Natural killer cell treated with Interleukin-12 subunit alpha and Interleukin-12 subunit beta and Interleukin-15 and Interleukin-18, amount 100 ng/mL, for 72 hours (primary cell): ENCODE results near the gene HOXD11. TPM values are rescaled to one million over a fixed set of nuclear protein-coding genes. Genes with fewer than 3 reads are reported as not detected.

Experiments used
- ATAC-seq, 2 donors: fragments of 150-1000 bp; cut with Tn5 transposase in 1 of 2; sonication (Bioruptor Pico), chemical (Tn5 transposase) in 1 of 2; 2 replicates each; pipeline ENCODE4 v1.10.0; 2021
- DNase-seq: peaks from one replicate; pipeline ENCODE4 v3.0.0; 2022; ENCODE audit warnings: low spot score
- H3K27ac Mint-ChIP-seq, 2 donors: 1 replicate in 1 of 2; 2 replicates in 1 of 2; pipeline ENCODE4 v1.8.0; 2022; ENCODE audit warnings: mixed read lengths in 2 of 2, mild to moderate bottlenecking in 1 of 2, moderate library complexity in 1 of 2
- H3K27me3 Mint-ChIP-seq, 2 donors: 1 replicate in 1 of 2; 2 replicates in 1 of 2; pipeline ENCODE4 v1.8.0; 2022; ENCODE audit warnings: mixed read lengths in 2 of 2
- H3K36me3 Mint-ChIP-seq: one replicate; pipeline ENCODE4 v1.8.0; 2022; ENCODE audit warnings: mixed read lengths
- H3K4me1 Mint-ChIP-seq, 2 donors: 1 replicate in 1 of 2; 2 replicates in 1 of 2; pipeline ENCODE4 v1.8.0; 2022; ENCODE audit warnings: low read depth in 2 of 2, mixed read lengths in 2 of 2, mild to moderate bottlenecking in 1 of 2
- H3K4me3 Mint-ChIP-seq: one replicate; pipeline ENCODE4 v1.8.0; 2022; ENCODE audit warnings: mixed read lengths
- H3K9me3 Mint-ChIP-seq: 2 replicates; pipeline ENCODE4 v1.8.0; 2022; ENCODE audit warnings: mixed read lengths
- total RNA-seq, 2 donors: library from RNA; stranded (reverse); gene quantifications; one replicate each; pipeline ENCODE4 v1.2.3, GENCODE V29; 2022

HOXD11 gene
- total RNA-seq, 2 donors from 2014 or later, result not detected

GRCh38 chr2:176076796-176077195 lies 30.3 kb upstream of the HOXD11 start:
- H3K27ac Mint-ChIP-seq, result no peak overlapping the region
- no peak overlapping the region for H3K4me3 Mint-ChIP-seq
- peaks cover 36% of the 10 kb centered on the region for H3K36me3 Mint-ChIP-seq
- peaks cover 51 to 67% of the 10 kb centered on the region in 2 donors for H3K27me3 Mint-ChIP-seq
- no peak for ATAC-seq
- no peaks in the 10 kb centered on the region for H3K9me3 Mint-ChIP-seq
- DNase-seq, result no peak
- peaks cover 5 to 7% of the 10 kb centered on the region in 2 donors for H3K4me1 Mint-ChIP-seq

- Mint-ChIP-seq H3K27me3 (peaks cover 42 to 71% of the 10 kb centered on the region in 2 donors), H3K36me3 (peaks cover 40% of the 10 kb centered on the region), H3K4me3 (peak overlapping the region; percentile 65), H3K27ac (peak overlapping the region; percentile 51 to 77), H3K4me1 (peaks cover 5 to 8% of the 10 kb centered on the region in 2 donors), H3K9me3 (no peaks in the 10 kb centered on the region)
- DNase-seq (no peak), ATAC-seq (no peak)
These were observed 28.4 kb upstream of the HOXD11 start for GRCh38 chr2:176078541-176079284.

GRCh38 chr2:176079285-176079830 lies 27.7 kb upstream of the HOXD11 start:
- H3K27ac Mint-ChIP-seq, result peak overlapping the region; percentile 51 to 77
- peaks cover 5 to 9% of the 10 kb centered on the region in 2 donors for H3K4me1 Mint-ChIP-seq

GRCh38 chr2:176079831-176080539 lies 27.1 kb upstream of the HOXD11 start:
- Mint-ChIP-seq H3K9me3 (no peaks in the 10 kb centered on the region), H3K4me1 (peaks cover 5 to 9% of the 10 kb centered on the region in 2 donors), H3K27ac (peak overlapping the region in 1 of 2 donors; percentile 77), H3K27me3 (peaks cover 49 to 72% of the 10 kb centered on the region in 2 donors), H3K36me3 (peaks cover 40% of the 10 kb centered on the region), H3K4me3 (peak overlapping the region; percentile 65)
- DNase-seq (no peak), ATAC-seq (peak in 1 of 2 donors; percentile 57)

More at GRCh38 chr2:176079285-176079830, 27.7 kb upstream of the HOXD11 start:
- no peak for DNase-seq
- Mint-ChIP-seq H3K9me3 (no peaks in the 10 kb centered on the region), H3K36me3 (peaks cover 42% of the 10 kb centered on the region), H3K27me3 (peaks cover 45 to 72% of the 10 kb centered on the region in 2 donors), H3K4me3 (peak overlapping the region; percentile 65)
- ATAC-seq, result no peak

GRCh38 chr2:176080540-176081375 lies 26.3 kb upstream of the HOXD11 start:
- peak overlapping the region; percentile 32 for H3K4me3 Mint-ChIP-seq
- H3K27ac Mint-ChIP-seq, result peak overlapping the region in 1 of 2 donors; percentile 21
- H3K9me3 Mint-ChIP-seq, result no peaks in the 10 kb centered on the region
- no peak for DNase-seq
- H3K4me1 Mint-ChIP-seq, result peaks cover 5 to 9% of the 10 kb centered on the region in 2 donors
- no peak for ATAC-seq
- H3K27me3 Mint-ChIP-seq, result peaks cover 45 to 69% of the 10 kb centered on the region in 2 donors
- H3K36me3 Mint-ChIP-seq, result peaks cover 33% of the 10 kb centered on the region

- H3K27me3 Mint-ChIP-seq, result peaks cover 42 to 66% of the 10 kb centered on the region in 2 donors
- peak overlapping the region in 1 of 2 donors; percentile 21 for H3K27ac Mint-ChIP-seq
- no peaks in the 10 kb centered on the region for H3K9me3 Mint-ChIP-seq
These were observed 25.7 kb upstream of the HOXD11 start for GRCh38 chr2:176081376-176081836.

GRCh38 chr2:176081837-176082524 lies 25.1 kb upstream of the HOXD11 start:
- H3K36me3 Mint-ChIP-seq, result peaks cover 29% of the 10 kb centered on the region
- H3K4me3 Mint-ChIP-seq, result peak overlapping the region; percentile 32
- peaks cover 5 to 9% of the 10 kb centered on the region in 2 donors for H3K4me1 Mint-ChIP-seq
- ATAC-seq, result no peak
- peaks cover 45 to 66% of the 10 kb centered on the region in 2 donors for H3K27me3 Mint-ChIP-seq
- peak overlapping the region in 1 of 2 donors; percentile 21 for H3K27ac Mint-ChIP-seq
- no peaks in the 10 kb centered on the region for H3K9me3 Mint-ChIP-seq
- no peak for DNase-seq

More at GRCh38 chr2:176081376-176081836, 25.7 kb upstream of the HOXD11 start:
- no peak for DNase-seq
- no peak for ATAC-seq
- Mint-ChIP-seq H3K4me1 (peaks cover 5 to 9% of the 10 kb centered on the region in 2 donors), H3K4me3 (peak overlapping the region; percentile 32), H3K36me3 (peaks cover 29% of the 10 kb centered on the region)

- ATAC-seq (no peak), DNase-seq (no peak)
- no peak overlapping the region for H3K4me3 Mint-ChIP-seq
- H3K27me3 Mint-ChIP-seq, result peaks cover 47 to 71% of the 10 kb centered on the region in 2 donors
- H3K36me3 Mint-ChIP-seq, result peaks cover 30% of the 10 kb centered on the region
- H3K4me1 Mint-ChIP-seq, result peaks cover 5 to 9% of the 10 kb centered on the region in 2 donors
- H3K9me3 Mint-ChIP-seq, result no peaks in the 10 kb centered on the region
- H3K27ac Mint-ChIP-seq, result peak overlapping the region in 1 of 2 donors; percentile 37
These were observed 24.6 kb upstream of the HOXD11 start for GRCh38 chr2:176082525-176082823.

- H3K36me3 Mint-ChIP-seq, result peaks cover 30% of the 10 kb centered on the region
- peaks cover 5 to 11% of the 10 kb centered on the region in 2 donors for H3K4me1 Mint-ChIP-seq
- peak overlapping the region; percentile 37 to 40 for H3K27ac Mint-ChIP-seq
- peak in 1 of 2 donors; percentile 10 for ATAC-seq
- H3K9me3 Mint-ChIP-seq, result no peaks in the 10 kb centered on the region
- peak overlapping the region; percentile 5 for H3K4me3 Mint-ChIP-seq
- DNase-seq, result no peak
- H3K27me3 Mint-ChIP-seq, result peaks cover 47 to 76% of the 10 kb centered on the region in 2 donors
These were observed 24.0 kb upstream of the HOXD11 start for GRCh38 chr2:176082824-176083751.

- H3K27me3 Mint-ChIP-seq, result peaks cover 45 to 75% of the 10 kb centered on the region in 2 donors
- H3K27ac Mint-ChIP-seq, result peak within 1 kb of the TSS; percentile 37 to 40
- H3K4me1 Mint-ChIP-seq, result peaks cover 5 to 15% of the 10 kb centered on the region in 2 donors
- DNase-seq, result no peak
- peaks cover 24% of the 10 kb centered on the region for H3K36me3 Mint-ChIP-seq
- no peak for ATAC-seq
- H3K9me3 Mint-ChIP-seq, result no peaks in the 10 kb centered on the region
- H3K4me3 Mint-ChIP-seq, result peak within 1 kb of the TSS; percentile 5
These were observed 23.3 kb upstream of the HOXD11 start, which contains the start of gene EVX2 for GRCh38 chr2:176083796-176084261. Gene EVX2 (minus strand): TSS chr2:176083962. CDS start chr2:176083776, 186 bp downstream.

GRCh38 chr2:176084611-176085119 lies 22.4 kb upstream of the HOXD11 start:
- Mint-ChIP-seq H3K4me1 (peaks cover 0 to 8% of the 10 kb centered on the region in 2 donors), H3K27ac (no peak overlapping the region), H3K4me3 (no peak overlapping the region), H3K27me3 (peaks cover 41 to 74% of the 10 kb centered on the region in 2 donors), H3K36me3 (peaks cover 17% of the 10 kb centered on the region), H3K9me3 (no peaks in the 10 kb centered on the region)
- DNase-seq (no peak), ATAC-seq (no peak)
